Measurements from ENCODE around the gene THRA. TPM values are rescaled to one million over a fixed set of nuclear protein-coding genes. Genes with fewer than 3 reads are reported as not detected.

Gene THRA
- total RNA-seq, 1 experiment from 2014 or later = 2.5 TPM

DNA sequence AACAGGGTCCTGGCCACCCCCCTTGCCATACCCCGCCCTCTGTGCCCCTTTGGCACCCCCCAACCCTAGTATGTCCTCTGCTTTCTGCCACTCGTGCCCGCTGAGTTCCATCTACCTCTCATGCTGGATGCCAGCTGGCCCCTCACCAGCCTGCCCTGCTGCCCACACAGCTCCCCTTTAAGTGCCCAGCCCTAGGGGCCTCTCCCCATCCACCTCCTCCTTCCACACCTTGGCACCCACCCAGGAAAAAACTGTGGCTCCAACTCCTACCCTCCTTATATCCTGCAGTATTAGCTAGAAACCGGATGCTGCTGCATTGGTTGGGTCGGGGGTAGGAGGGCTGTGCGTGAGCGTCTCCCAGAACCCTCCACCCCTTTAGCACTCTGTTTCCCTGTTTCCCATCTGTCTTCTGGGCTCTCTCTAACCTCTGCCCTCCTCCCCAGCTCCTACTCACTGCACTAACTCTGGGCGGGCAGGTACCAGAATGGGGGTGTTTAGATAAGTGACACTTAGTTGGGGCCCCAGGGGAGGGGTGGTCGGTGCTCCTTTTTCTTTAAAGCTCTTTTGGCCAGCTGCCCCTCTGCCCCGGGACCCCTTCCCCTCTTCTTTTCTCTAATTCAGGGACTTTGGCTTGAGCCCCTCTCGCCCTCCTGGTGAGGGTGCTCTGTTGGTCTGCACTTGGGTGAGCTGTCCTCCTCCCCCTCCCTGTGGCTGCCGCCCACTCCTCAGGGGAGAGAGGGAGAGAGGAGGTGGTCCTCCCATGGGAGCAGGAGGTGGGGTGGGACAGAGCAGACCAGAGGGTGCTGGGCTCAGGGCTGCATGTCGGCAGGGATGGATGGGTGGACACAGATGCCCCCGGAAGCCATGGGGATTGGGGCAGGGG, 27.7 kb downstream of the THRA start:
- Histone ChIP-seq H3K9me3 (ENCODE audit: low read length) (no peaks in the 10 kb centered on the region), H3K9ac (ENCODE audit: low read length) (no peak overlapping the region), H3K4me2 (ENCODE audit: low read depth, low read length, poor library complexity, severe bottlenecking) (no peak overlapping the region), H3K79me2 (ENCODE audit: low read length) (no peaks in the 10 kb centered on the region), H3K27me3 (ENCODE audit: low read length) (no peaks in the 10 kb centered on the region), H3K4me3 (ENCODE audit: low read length) (no peak overlapping the region), H3K36me3 (ENCODE audit: insufficient read depth, low read length) (no peaks in the 10 kb centered on the region), H4K20me1 (ENCODE audit: insufficient read depth, low read depth, low read length) (no peaks in the 10 kb centered on the region), H2AFZ (ENCODE audit: low read length) (no peak overlapping the region), H3K27ac (ENCODE audit: low read length) (no peak overlapping the region), H3K9me2 (replicated peaks; ENCODE audit: insufficient read depth, low read length) (no peaks in the 10 kb centered on the region), H3K4me1 (ENCODE audit: low read length) (no peaks in the 10 kb centered on the region)
- DNase-seq = no peak

DNA sequence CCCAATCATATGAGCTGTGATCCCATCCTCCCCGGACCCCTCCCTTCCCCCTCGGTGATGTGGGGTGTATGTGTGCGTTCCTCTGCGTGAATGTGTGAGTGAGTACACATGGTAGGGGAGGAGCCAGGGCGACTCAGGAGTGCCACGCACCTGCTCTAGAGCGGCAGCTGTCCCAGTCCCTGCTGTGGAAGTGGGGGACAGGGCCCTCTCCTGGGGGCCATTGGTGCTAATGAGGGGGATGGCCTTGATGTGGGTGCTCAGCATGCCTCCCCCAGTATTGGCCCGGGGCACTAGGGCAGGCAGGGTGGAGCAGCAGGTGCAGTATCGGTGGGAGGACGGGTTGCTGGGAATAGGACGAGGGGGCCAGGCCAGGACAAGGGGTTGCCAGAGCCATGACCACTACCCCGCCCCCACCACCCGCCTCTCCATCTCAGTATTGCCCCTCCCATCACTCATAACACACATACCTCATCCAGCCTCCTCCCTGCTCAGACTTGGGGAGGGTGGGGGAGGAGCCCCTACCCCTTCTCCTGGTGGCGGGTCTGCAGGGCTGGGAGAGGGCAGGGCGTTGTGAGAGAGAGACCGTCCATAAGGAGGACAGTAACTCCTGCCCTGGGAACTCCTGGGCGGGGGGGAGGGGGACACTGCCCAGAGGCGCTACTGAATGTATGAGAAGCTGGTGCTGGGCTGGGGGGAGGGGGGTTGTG, 29.1 kb downstream of the THRA start:
- H3K4me3 ChIP-seq (ENCODE audit: low read length) = no peak overlapping the region
- no peak overlapping the region for H3K27ac ChIP-seq (ENCODE audit: low read length)
- no peaks in the 10 kb centered on the region for H3K9me2 ChIP-seq (replicated peaks; ENCODE audit: insufficient read depth, low read length)
- no peaks in the 10 kb centered on the region for H3K9me3 ChIP-seq (ENCODE audit: low read length)
- H3K4me2 ChIP-seq (ENCODE audit: low read depth, low read length, poor library complexity, severe bottlenecking) = no peak overlapping the region
- no peaks in the 10 kb centered on the region for H3K4me1 ChIP-seq (ENCODE audit: low read length)
- no peak overlapping the region for H3K9ac ChIP-seq (ENCODE audit: low read length)
- H2AFZ ChIP-seq (ENCODE audit: low read length) = no peak overlapping the region
- no peaks in the 10 kb centered on the region for H3K79me2 ChIP-seq (ENCODE audit: low read length)
- no peaks in the 10 kb centered on the region for H3K27me3 ChIP-seq (ENCODE audit: low read length)
- H3K36me3 ChIP-seq (ENCODE audit: insufficient read depth, low read length) = no peaks in the 10 kb centered on the region
- no peaks in the 10 kb centered on the region for H4K20me1 ChIP-seq (ENCODE audit: insufficient read depth, low read depth, low read length)
- no peak for DNase-seq

DNA sequence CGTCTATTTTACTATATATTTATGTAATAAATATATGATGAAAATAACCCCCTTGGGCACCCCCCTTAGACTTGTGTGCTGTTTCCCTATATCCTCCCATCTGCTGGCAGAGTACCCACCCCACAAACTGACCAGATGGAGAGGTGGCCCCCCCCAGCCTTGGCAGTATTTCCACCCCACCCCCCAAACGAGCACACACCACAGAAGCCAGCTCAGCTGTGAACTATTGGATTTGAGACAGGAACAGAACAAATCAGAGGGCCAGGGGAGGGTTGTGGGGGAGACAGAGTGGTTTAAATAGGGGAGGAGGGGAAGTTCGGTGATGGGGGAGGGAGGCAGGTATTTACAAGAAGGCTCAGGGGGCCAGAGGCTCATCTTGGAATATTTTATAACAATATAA, 29.8 kb downstream of the THRA start:
- H3K79me2 ChIP-seq (ENCODE audit: low read length) = no peaks in the 10 kb centered on the region
- no peak overlapping the region for H2AFZ ChIP-seq (ENCODE audit: low read length)
- H3K9me2 ChIP-seq (replicated peaks; ENCODE audit: insufficient read depth, low read length) = no peaks in the 10 kb centered on the region
- DNase-seq = no peak
- H3K4me2 ChIP-seq (ENCODE audit: low read depth, low read length, poor library complexity, severe bottlenecking) = no peak overlapping the region
- no peaks in the 10 kb centered on the region for H3K27me3 ChIP-seq (ENCODE audit: low read length)
- H3K4me1 ChIP-seq (ENCODE audit: low read length) = no peaks in the 10 kb centered on the region
- H3K9me3 ChIP-seq (ENCODE audit: low read length) = no peaks in the 10 kb centered on the region
- H3K4me3 ChIP-seq (ENCODE audit: low read length) = no peak overlapping the region
- H3K27ac ChIP-seq (ENCODE audit: low read length) = no peak overlapping the region
- no peak overlapping the region for H3K9ac ChIP-seq (ENCODE audit: low read length)
- H3K36me3 ChIP-seq (ENCODE audit: insufficient read depth, low read length) = no peaks in the 10 kb centered on the region
- no peaks in the 10 kb centered on the region for H4K20me1 ChIP-seq (ENCODE audit: insufficient read depth, low read depth, low read length)

DNA sequence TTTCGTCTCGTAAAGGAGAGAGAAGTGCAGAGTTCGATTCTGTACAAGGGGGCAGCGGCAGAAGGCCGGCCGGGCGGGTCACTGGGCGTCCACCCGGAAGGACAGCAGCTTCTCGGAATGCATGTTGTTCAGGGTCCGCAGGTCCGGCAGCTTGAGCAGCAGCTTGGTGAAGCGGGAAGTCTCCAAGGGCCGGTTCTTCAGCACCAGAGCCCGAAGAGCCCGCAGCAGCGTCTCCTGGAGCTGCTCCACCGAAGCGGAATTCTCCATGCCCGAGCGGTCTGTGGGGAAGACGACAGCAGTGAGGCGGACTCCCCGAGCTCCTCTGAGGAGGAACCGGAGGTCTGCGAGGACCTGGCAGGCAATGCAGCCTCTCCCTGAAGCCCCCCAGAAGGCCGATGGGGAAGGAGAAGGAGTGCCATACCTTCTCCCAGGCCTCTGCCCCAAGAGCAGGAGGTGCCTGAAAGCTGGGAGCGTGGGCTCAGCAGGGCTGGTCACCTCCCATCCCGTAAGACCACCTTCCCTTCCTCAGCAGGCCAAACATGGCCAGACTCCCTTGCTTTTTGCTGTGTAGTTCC, 30.3 kb downstream of the THRA start:
- Histone ChIP-seq H3K9ac (ENCODE audit: low read length) (no peak overlapping the region), H3K36me3 (ENCODE audit: insufficient read depth, low read length) (no peaks in the 10 kb centered on the region), H2AFZ (ENCODE audit: low read length) (no peak overlapping the region), H3K79me2 (ENCODE audit: low read length) (no peaks in the 10 kb centered on the region), H4K20me1 (ENCODE audit: insufficient read depth, low read depth, low read length) (no peaks in the 10 kb centered on the region), H3K9me3 (ENCODE audit: low read length) (no peaks in the 10 kb centered on the region), H3K4me1 (ENCODE audit: low read length) (no peaks in the 10 kb centered on the region), H3K27me3 (ENCODE audit: low read length) (no peaks in the 10 kb centered on the region), H3K4me2 (ENCODE audit: low read depth, low read length, poor library complexity, severe bottlenecking) (no peak overlapping the region), H3K4me3 (ENCODE audit: low read length) (no peak overlapping the region), H3K9me2 (replicated peaks; ENCODE audit: insufficient read depth, low read length) (no peaks in the 10 kb centered on the region), H3K27ac (ENCODE audit: low read length) (no peak overlapping the region)
- no peak for DNase-seq

DNA sequence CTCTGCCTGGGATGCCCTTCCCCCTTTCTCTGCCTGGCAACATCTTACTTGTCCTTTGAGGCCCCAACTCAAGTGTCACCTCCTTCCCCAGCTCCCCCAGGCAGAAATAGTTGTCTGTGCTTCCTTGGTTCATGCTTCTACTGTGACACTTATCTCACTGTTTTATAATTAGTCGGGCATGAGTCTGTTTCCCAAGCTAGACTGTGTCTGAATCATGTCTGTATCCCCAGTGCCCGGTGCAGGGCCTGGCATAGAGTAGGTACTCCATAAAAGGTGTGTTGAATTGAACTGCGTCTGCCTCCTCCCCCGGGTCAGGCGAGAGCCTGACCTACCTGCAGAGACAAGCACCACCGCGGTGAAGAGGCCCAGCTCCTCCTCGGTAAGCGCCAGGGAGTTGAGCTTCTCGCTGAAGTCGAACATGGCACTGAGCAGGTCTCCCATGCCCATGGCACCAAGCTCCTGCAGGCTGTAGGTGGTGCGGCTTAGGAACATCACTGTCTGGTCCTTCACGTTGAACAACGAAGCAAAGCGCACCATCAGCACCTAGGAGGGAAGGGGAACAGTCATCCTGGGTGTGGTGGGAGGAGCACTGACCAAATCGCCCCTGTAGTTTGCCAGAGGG, 30.9 kb downstream of the THRA start:
- no peak for DNase-seq
- H3K4me2 ChIP-seq (ENCODE audit: low read depth, low read length, poor library complexity, severe bottlenecking) = no peak overlapping the region
- no peaks in the 10 kb centered on the region for H3K9me2 ChIP-seq (replicated peaks; ENCODE audit: insufficient read depth, low read length)
- H3K36me3 ChIP-seq (ENCODE audit: insufficient read depth, low read length) = no peaks in the 10 kb centered on the region
- no peaks in the 10 kb centered on the region for H3K79me2 ChIP-seq (ENCODE audit: low read length)
- no peaks in the 10 kb centered on the region for H4K20me1 ChIP-seq (ENCODE audit: insufficient read depth, low read depth, low read length)
- no peaks in the 10 kb centered on the region for H3K9me3 ChIP-seq (ENCODE audit: low read length)
- peaks cover 3% of the 10 kb centered on the region for H3K4me1 ChIP-seq (ENCODE audit: low read length)
- no peak overlapping the region for H3K27ac ChIP-seq (ENCODE audit: low read length)
- no peaks in the 10 kb centered on the region for H3K27me3 ChIP-seq (ENCODE audit: low read length)
- no peak overlapping the region for H3K4me3 ChIP-seq (ENCODE audit: low read length)
- H3K9ac ChIP-seq (ENCODE audit: low read length) = no peak overlapping the region
- H2AFZ ChIP-seq (ENCODE audit: low read length) = no peak overlapping the region

DNA sequence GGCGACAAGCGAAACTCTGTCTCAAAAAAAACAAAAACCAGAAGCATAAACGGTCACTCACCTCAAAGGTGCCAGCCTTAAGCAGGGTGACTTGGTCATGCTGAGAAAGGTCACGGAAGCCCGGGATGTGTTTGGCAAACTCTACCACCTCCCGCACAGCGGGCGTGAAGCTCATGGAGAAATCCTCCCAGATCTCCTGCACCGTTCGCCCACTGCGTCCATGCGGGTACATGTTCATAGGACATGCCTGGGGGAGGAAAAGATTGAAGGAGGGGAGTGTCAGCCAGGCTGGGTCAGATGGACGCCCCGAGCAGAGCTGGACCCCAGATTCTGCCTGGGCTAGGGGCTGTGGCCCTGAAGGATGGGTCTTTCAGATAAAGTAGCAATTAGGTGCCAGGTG, 32.1 kb downstream of the THRA start:
- no peaks in the 10 kb centered on the region for H3K9me2 ChIP-seq (replicated peaks; ENCODE audit: insufficient read depth, low read length)
- no peak for DNase-seq
- H2AFZ ChIP-seq (ENCODE audit: low read length) = no peak overlapping the region
- no peak overlapping the region for H3K4me2 ChIP-seq (ENCODE audit: low read depth, low read length, poor library complexity, severe bottlenecking)
- H3K36me3 ChIP-seq (ENCODE audit: insufficient read depth, low read length) = no peaks in the 10 kb centered on the region
- 0 out of 2 replicates have a peak, but pooled peaks cover 3% of the 10 kb centered on the region for H3K27me3 ChIP-seq (ENCODE audit: low read length)
- H3K4me1 ChIP-seq (ENCODE audit: low read length) = peaks cover 13% of the 10 kb centered on the region
- no peak overlapping the region for H3K9ac ChIP-seq (ENCODE audit: low read length)
- H3K79me2 ChIP-seq (ENCODE audit: low read length) = no peaks in the 10 kb centered on the region
- no peaks in the 10 kb centered on the region for H4K20me1 ChIP-seq (ENCODE audit: insufficient read depth, low read depth, low read length)
- no peak overlapping the region for H3K4me3 ChIP-seq (ENCODE audit: low read length)
- no peak overlapping the region for H3K27ac ChIP-seq (ENCODE audit: low read length)
- 0 out of 2 replicates have a peak, but pooled peaks cover 3% of the 10 kb centered on the region for H3K9me3 ChIP-seq (ENCODE audit: low read length)

DNA sequence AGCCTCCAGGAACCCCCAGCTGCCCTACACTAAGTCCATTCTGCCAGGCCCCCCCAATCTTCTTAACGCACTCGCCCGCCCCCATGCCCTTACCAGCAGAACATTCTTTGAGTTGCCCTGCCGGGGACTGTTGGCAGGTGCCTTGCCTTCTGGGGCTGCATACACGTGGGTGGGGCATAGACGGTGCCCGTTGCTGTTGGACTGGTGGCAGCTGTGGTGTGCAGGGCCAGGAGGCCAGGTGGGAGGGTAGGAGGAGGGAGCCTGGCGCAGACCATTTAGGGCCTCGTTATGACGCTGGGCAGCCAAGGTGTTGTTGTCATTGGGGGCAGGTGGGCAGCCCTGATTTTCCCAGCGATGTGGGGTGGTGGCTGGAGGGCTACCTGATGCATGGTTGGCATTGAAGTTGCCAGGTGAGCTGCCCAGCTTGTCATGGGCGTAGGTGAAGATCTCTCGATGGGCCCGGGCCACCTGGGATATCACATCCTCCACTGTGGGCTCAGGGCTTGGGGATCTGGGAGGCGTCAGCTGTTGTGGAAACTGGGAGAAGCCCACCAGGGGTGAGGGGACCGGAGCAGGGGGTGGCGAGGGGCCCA, 32.7 kb downstream of the THRA start:
- Histone ChIP-seq H3K27me3 (ENCODE audit: low read length) (0 out of 2 replicates have a peak, but pooled peaks cover 6% of the 10 kb centered on the region), H3K9ac (ENCODE audit: low read length) (no peak overlapping the region), H3K9me2 (replicated peaks; ENCODE audit: insufficient read depth, low read length) (no peaks in the 10 kb centered on the region), H2AFZ (ENCODE audit: low read length) (no peak overlapping the region), H4K20me1 (ENCODE audit: insufficient read depth, low read depth, low read length) (no peaks in the 10 kb centered on the region), H3K36me3 (ENCODE audit: insufficient read depth, low read length) (no peaks in the 10 kb centered on the region), H3K9me3 (ENCODE audit: low read length) (0 out of 2 replicates have a peak, but pooled peaks cover 3% of the 10 kb centered on the region), H3K4me1 (ENCODE audit: low read length) (peaks cover 18% of the 10 kb centered on the region), H3K27ac (ENCODE audit: low read length) (no peak overlapping the region), H3K79me2 (ENCODE audit: low read length) (no peaks in the 10 kb centered on the region), H3K4me3 (ENCODE audit: low read length) (no peak overlapping the region), H3K4me2 (ENCODE audit: low read depth, low read length, poor library complexity, severe bottlenecking) (no peak overlapping the region)
- DNase-seq = no peak

Data from Karpas-422 (cell line).